GM21447 (cell line): ENCODE measurements around the gene GSG1.
"Not testable (repeated sequence)": the region's sequence is repeated elsewhere in the genome, so short reads cannot be mapped to it uniquely, and the experiment has no call there.

Source experiments
- ATAC-seq: cut with Tn5 transposase; IDR thresholded peaks from one replicate; pipeline ENCODE4 v1.9.1; 2021; ENCODE audit not compliant: unreplicated experiment

Gene GSG1

GRCh38 chr12:13066014-13066413, 37.5 kb downstream of the GSG1 start:
- ATAC-seq, result no peak

GRCh38 chr12:13062669-13063068, 40.8 kb downstream of the GSG1 start:
- no peak for ATAC-seq

GRCh38 chr12:13061377-13061776, 42.1 kb downstream of the GSG1 start:
- no peak for ATAC-seq

- no peak for ATAC-seq
Measured at GRCh38 chr12:13060581-13060980, 42.9 kb downstream of the GSG1 start.

- not testable (repeated sequence) for ATAC-seq
Measured at GRCh38 chr12:13053617-13054016, 49.9 kb downstream of the GSG1 start.

- ATAC-seq, result no peak
Measured at GRCh38 chr12:13052421-13052820, 51.0 kb downstream of the GSG1 start.

GRCh38 chr12:13049816-13050215, 53.7 kb downstream of the GSG1 start:
- no peak for ATAC-seq

GRCh38 chr12:13046964-13047363, 56.5 kb downstream of the GSG1 start:
- peak; percentile 57 for ATAC-seq

GRCh38 chr12:13045816-13046215, 57.7 kb downstream of the GSG1 start:
- ATAC-seq, result no peak

GRCh38 chr12:13044906-13045299, 58.6 kb downstream of the GSG1 start:
- ATAC-seq, result no peak

- peak; percentile 80 for ATAC-seq
Measured at GRCh38 chr12:13044002-13044905, 59.2 kb downstream of the GSG1 start, which contains the start of gene FAM234B. Gene FAM234B, plus strand, starts transcription at chr12:13044381. Its CDS starts 23 bp downstream, at chr12:13044404.

- no peak for ATAC-seq
Measured at GRCh38 chr12:13042666-13043230, 60.7 kb downstream of the GSG1 start.

GRCh38 chr12:13041224-13041623, 62.2 kb downstream of the GSG1 start:
- no peak for ATAC-seq

- ATAC-seq, result no peak
Measured at GRCh38 chr12:13039328-13039956, 64.0 kb downstream of the GSG1 start.

GRCh38 chr12:13038491-13039161, 64.8 kb downstream of the GSG1 start:
- no peak for ATAC-seq

GRCh38 chr12:13036881-13037280, 66.6 kb downstream of the GSG1 start:
- no peak for ATAC-seq

GRCh38 chr12:13035335-13035734, 68.1 kb downstream of the GSG1 start:
- not testable (repeated sequence) for ATAC-seq
